BE2C (cell line): ENCODE results near the gene ITCH.
"Not testable (repeated sequence)": the region's sequence is repeated elsewhere in the genome, so short reads cannot be mapped to it uniquely, and the experiment has no call there.

Experiments
- DNase-seq: peaks from one replicate; pipeline ENCODE4 v3.0.0-alpha.2; 2020
- H3K27me3 ChIP-seq: fragments of 250-450 bp; sonication (Bioruptor Pico); 2 replicates; pipeline ENCODE4 v1.5.1; 2020; ENCODE audit warnings: mild to moderate bottlenecking
- H3K36me3 ChIP-seq: fragments of 250-450 bp; sonication (Bioruptor Pico); 2 replicates; pipeline ENCODE4 v1.5.1; 2020; ENCODE audit warnings: mild to moderate bottlenecking
- H3K4me1 ChIP-seq: fragments of 250-450 bp; sonication (Bioruptor Pico); 2 replicates; pipeline ENCODE4 v1.5.1; 2020
- H3K4me3 ChIP-seq: 2 replicates; pipeline ENCODE4 v1.5.1; 2011; ENCODE audit warnings: low read depth, low read length
- H3K9me3 ChIP-seq: fragments of 250-450 bp; sonication (Bioruptor Pico); 2 replicates; pipeline ENCODE4 v1.5.1; 2020
- TF ChIP-seq, protein P1 (sequence below): IDR thresholded peaks from 2 replicates; pipeline ENCODE4 v1.5.1; 2012; ENCODE audit warnings: mild to moderate bottlenecking, low read depth, low read length

ITCH gene

DNA sequence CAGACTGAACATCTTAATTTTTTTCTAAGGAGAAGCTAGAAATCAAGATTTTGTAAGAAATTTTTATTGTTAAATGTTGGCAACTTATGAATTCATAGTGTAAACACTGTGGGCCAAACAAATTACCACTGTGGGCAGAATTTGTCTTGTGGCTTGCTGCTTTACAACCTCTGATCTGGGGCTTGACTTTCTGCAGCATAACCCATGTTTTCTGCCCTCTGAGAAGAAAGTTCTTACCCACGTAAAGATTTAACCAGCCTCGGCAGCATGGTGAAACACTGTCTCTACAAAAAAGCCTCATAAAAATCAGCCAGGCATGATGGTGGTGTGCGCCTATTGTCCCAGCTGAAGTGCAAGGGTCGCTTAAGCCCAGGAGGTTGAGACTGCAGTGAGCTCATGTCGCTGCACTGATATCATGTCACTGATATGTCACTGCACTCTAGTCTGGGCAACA is 12.9 kb downstream of the ITCH start:
- Histone ChIP-seq H3K36me3 (peaks cover 38% of the 10 kb centered on the region), H3K9me3 (no peaks in the 10 kb centered on the region), H3K4me1 (no peaks in the 10 kb centered on the region), H3K4me3 (no peak overlapping the region), H3K27me3 (no peaks in the 10 kb centered on the region)
- DNase-seq: peak; percentile 37
- TF ChIP-seq, protein P1, sequence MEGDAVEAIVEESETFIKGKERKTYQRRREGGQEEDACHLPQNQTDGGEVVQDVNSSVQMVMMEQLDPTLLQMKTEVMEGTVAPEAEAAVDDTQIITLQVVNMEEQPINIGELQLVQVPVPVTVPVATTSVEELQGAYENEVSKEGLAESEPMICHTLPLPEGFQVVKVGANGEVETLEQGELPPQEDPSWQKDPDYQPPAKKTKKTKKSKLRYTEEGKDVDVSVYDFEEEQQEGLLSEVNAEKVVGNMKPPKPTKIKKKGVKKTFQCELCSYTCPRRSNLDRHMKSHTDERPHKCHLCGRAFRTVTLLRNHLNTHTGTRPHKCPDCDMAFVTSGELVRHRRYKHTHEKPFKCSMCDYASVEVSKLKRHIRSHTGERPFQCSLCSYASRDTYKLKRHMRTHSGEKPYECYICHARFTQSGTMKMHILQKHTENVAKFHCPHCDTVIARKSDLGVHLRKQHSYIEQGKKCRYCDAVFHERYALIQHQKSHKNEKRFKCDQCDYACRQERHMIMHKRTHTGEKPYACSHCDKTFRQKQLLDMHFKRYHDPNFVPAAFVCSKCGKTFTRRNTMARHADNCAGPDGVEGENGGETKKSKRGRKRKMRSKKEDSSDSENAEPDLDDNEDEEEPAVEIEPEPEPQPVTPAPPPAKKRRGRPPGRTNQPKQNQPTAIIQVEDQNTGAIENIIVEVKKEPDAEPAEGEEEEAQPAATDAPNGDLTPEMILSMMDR: no peak

DNA sequence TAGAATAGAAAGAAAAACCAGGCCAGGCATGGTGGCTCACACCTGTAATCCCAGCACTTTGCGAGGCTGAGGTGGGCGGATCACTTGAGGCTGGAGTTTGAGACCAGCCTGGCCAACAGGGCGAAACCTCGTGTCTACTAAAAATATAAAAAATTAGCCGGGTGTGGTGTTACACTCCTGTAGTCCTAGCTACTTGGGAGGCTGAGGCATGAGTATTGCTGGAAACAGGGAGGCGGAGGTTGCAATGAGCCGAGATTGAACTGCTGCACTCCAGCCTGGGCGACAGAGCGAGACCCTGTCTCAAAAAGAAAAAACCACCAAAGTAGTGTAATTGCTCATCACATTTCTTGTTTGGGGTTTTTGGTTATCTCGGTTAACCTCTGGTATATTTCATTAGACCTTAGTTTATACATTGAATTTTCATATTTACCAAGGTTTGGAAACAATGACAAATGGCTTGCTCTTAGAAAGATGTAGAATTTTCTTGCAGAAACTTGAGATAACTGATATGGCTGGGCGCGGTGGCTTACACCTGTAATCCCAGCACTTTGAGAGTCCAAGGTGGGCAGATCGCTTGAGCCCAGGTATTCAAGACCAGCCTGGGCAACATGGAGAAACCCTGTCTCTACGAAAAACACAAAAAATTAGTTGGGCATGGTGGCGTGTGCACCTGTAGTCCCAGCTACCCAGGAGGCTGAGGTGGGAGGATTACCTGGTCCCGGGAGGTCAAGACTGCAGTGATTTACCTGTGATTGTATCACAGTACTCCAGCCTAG is 14.2 kb downstream of the ITCH start:
- no peaks in the 10 kb centered on the region for H3K27me3 ChIP-seq
- H3K4me1 ChIP-seq: no peaks in the 10 kb centered on the region
- peaks cover 34% of the 10 kb centered on the region for H3K36me3 ChIP-seq

DNA sequence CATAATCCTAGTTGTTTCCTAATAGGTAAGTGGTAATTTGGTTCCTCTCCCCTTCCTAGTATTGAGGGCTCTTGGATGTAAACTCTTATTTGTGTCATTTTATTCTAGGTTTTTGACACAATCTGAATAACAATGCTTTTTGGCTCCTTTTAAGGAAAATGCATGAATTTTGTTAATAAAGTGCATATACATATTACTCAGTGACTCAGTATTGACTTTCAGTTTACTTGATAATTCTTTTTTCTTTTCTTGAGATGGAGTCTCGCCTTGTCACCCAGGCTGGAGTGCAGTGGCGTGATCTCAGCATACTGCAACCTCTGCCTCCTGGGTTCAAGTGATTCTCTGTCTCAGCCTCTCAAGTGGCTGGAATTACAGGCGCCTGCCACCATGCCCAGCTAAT is 19.1 kb downstream of the ITCH start:
- H3K27me3 ChIP-seq: no peaks in the 10 kb centered on the region
- peaks cover 12% of the 10 kb centered on the region for H3K36me3 ChIP-seq
- H3K4me3 ChIP-seq: no peak overlapping the region
- TF ChIP-seq, protein P1: no peak
- no peaks in the 10 kb centered on the region for H3K4me1 ChIP-seq
- H3K9me3 ChIP-seq: no peaks in the 10 kb centered on the region
- no peak for DNase-seq

More for the DNA sequence above, 14.2 kb downstream of the ITCH start:
- H3K4me3 ChIP-seq: no peak overlapping the region
- TF ChIP-seq, protein P1: no peak
- DNase-seq: no peak
- H3K9me3 ChIP-seq: no peaks in the 10 kb centered on the region

DNA sequence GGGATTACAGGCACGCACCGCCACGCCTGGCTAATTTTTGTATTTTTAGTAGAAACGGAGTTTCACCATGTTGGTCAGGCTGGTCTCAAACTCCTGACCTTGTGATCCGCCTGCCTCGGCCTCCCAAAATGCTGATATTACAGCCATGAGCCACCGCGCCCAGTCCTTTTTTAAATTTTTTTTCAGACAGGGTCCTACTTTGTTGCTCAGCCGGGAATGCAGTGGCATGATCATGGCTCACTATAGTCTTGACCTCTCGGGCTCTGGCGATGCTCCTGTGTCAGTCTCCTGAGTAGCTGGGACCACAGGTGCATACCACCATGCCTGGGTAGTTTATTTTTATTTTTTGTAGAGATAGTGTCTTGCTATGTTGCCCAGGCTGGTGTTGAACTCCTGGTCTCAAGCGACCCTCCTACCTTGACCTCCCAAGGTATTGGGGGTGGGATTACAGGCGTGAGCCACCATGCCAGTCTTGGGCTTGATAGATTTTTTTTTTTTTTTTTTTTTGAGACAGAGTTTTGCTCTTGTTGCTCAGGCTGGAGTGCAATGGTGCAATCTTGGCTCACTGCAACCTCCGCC is 19.9 kb downstream of the ITCH start:
- H3K36me3 ChIP-seq: peaks cover 12% of the 10 kb centered on the region
- not testable (repeated sequence) for H3K4me3 ChIP-seq, H3K4me1 ChIP-seq, H3K9me3 ChIP-seq, DNase-seq, H3K27me3 ChIP-seq

DNA sequence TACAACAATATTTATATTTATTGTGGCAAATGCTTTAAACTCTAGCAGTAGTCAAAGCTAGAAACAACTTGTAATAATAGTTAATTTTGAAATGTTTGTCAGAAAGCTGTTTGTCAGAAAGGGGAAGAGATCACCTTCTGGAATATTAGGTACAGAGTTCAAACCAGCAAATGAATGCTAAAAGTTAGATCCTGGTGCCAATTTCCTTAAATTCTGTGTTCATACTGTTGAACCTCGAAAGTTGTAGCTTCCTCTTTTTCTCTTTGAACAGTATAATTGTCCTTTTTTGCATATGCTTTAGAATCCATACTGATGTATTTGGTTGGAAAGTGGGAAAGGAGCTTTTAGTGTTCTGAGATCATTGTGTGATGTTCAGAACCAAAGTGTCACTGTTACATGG is 22.4 kb downstream of the ITCH start:
- TF ChIP-seq, protein P1: no peak
- Histone ChIP-seq H3K9me3 (no peaks in the 10 kb centered on the region), H3K36me3 (peaks cover 21% of the 10 kb centered on the region), H3K27me3 (no peaks in the 10 kb centered on the region), H3K4me3 (no peak overlapping the region), H3K4me1 (peaks cover 10% of the 10 kb centered on the region)
- DNase-seq: no peak

DNA sequence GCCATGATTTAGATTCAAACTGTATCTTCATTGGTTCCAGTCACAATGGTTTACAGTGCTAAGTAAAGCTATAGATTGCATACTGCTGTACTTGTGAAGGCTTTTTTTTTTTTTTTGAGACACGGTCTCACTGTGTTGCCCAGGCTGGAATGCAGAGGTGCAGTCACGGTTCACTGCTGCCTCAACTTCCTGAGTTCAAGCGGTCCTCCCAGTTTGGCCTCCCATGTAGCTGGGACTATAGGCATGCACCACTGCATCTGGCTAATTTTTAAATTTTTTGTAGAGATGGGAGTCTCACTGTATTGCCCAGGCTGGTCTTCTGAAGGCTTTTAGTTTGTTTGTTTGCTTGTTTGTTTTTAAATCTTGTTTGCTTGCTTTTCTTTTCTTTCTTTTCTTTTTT is 24.9 kb downstream of the ITCH start:
- DNase-seq: no peak
- TF ChIP-seq, protein P1: no peak
- Histone ChIP-seq H3K27me3 (no peaks in the 10 kb centered on the region), H3K36me3 (peaks cover 15% of the 10 kb centered on the region), H3K4me3 (no peak overlapping the region), H3K4me1 (peaks cover 10% of the 10 kb centered on the region), H3K9me3 (no peaks in the 10 kb centered on the region)
